IPS DF 19.7 (cell line): ENCODE data around the gene OTOP1.
"Not testable (repeated sequence)": the region's sequence is repeated elsewhere in the genome, so short reads cannot be mapped to it uniquely, and the experiment has no call there.

ENCODE experiments used
- DNase-seq: peaks from one replicate; pipeline ENCODE4 v3.0.0-alpha.2; 2013; ENCODE audit warnings: low read depth, low spot score

OTOP1 gene

DNA sequence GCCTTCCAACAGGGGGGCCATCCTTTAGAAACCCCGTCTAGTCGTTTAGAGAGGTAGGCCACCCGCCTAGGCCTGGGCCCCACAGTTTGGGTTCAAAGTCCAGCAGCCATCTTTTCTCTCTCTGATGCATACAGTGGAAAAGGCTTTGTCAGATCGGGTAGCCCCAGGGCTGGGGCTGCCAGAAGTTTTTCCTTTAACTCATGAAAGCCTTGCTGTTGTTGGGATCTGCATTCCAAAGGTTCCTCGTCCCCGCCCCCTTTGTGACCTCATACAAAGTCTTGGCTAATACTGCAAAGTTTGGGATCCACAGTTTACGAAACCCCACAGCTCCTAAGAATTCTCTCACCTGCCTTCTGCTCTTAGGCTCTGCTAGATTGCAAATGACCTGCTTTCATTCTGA, 64.5 kb downstream of the OTOP1 start:
- not testable (repeated sequence) for DNase-seq

DNA sequence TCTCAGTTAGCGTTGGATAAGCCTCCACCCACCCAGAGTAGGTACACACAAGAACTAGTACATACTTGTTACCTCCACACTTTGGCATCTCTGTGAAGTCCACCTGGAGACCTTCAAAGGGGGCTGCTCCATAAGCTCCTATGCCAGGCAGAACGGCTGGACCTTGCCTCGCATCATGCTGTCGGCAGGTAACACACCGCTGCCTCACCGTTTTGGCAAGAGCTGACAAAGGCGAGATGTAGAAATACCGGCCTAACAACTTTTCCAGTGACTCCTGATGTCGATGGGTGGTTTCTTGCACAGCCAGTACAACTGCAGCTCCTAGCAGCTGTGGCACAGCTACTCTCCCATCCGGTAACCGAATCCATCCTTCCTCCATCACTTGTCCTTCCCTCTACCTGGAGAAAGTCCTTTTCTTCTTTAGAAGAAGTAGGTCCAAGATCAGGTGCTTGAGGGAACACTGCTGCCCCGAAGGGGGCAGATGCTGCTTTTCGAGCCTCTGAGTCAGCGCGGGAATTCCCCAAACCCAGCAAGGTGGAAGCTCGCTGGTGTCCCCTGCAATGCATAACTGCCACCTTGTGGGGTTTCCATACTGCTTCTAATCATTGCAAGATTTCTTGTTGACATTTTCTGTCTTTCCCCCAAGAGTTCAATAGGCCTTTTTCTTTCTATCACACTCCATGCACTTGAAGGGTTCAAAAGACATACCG, 65.6 kb downstream of the OTOP1 start:
- DNase-seq = not testable (repeated sequence)

DNA sequence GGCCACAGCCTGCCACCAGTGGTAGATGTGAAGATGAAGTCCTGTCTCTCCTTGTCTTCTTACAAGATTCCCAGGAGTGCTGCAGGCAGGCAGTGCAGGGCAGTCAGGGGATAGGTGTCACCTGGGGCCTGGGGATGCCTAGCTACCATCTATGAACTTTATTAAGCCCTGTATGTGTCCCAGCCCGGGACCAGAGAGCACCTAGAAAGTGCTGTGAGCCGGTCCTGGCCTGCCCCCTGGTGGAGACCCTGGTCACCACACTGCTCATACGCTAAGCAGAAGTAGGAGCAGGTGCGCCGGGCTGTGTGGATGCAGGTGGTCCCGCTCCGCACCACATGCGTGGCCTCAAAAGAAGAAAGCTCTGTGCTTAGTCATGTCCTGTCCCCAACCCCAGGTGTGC, 81.1 kb downstream of the OTOP1 start:
- not testable (repeated sequence) for DNase-seq

DNA sequence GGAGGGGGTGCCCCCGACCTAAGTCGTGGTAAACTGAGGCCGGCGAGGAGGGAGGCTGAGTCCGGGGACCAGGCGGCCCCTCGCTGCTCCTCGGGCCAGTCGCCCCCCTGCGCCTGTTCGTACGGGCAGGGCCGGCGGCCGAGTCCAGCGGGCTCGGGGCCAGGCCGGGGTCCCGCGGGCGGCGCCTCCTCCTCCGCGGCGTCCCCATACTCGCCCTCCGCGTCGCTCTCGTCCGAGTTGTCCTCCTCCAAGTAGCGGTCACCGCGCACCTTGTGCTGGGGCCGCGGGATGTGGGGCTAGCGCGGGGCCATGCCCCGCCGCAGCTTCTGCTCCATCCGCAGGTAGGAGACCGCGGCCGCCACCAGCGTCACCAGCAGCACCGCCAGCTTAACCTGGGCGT, 83.4 kb downstream of the OTOP1 start:
- not testable (repeated sequence) for DNase-seq

DNA sequence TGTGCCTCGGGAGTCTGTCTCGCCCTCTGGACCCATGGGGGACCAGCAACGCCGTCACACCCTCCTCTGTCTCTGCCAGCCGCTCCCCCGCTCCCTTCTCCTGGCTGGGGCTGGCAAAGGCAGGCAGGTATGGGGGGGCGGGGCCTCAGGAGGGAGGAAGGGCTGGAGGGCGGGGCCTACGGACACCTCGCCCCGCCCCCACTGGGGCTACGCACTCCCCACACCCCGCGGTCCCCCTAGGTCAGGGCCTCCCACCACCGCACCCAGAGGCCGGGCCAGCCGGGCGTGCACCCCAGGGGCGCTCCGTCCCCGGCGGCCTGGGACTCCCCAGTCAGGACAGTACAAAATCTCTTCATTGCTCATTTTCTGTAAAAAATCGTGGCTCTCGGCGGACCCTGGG, 84.0 kb downstream of the OTOP1 start:
- DNase-seq = not testable (repeated sequence)

DNA sequence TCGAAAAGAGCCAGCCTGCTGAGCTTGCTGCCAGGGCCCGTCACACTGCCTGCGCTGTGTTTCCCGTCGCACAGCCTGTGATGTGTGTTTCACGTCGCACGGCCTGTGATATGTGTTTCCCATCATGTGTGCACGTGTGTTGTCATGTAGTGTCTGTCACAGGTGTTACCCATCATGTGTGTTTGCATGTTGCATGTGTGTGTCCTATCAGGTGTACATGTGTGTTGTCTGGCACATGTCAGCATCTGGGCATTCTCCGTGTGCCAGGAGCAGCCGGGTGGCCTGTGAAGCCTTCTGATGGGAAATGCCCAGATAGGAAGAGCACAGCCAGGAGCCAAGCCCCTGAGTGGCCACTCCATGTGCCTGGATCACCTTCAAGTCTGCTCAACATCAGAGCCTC, 85.5 kb downstream of the OTOP1 start:
- DNase-seq = not testable (repeated sequence)
